HEK293 (cell line): ENCODE results near the gene CTBP2.

Experiments used
- GFI1B ChIP-seq: fragments of 450-650 bp; formaldehyde crosslinking; IDR thresholded peaks from 2 replicates; pipeline ENCODE4 v1.5.1; 2016; ENCODE audit warnings: missing biosample characterization, missing genetic modification characterization
- KLF16 ChIP-seq: fragments of 450-650 bp; formaldehyde crosslinking; IDR thresholded peaks from 2 replicates; pipeline ENCODE4 v1.5.1; 2017; ENCODE audit warnings: missing biosample characterization, missing genetic modification characterization
- TCF7L2 ChIP-seq: IDR thresholded peaks from 2 replicates; pipeline ENCODE4 v1.6.1; 2011; ENCODE audit warnings: low read depth, mild to moderate bottlenecking, inconsistent platforms, low read length, moderate library complexity, borderline replicate concordance
- WT1 ChIP-seq: fragments of 450-650 bp; formaldehyde crosslinking; IDR thresholded peaks from 2 replicates; pipeline ENCODE4 v1.5.1; 2016; ENCODE audit warnings: missing biosample characterization, missing genetic modification characterization
- ZNF266 ChIP-seq: fragments of 450-650 bp; formaldehyde crosslinking; IDR thresholded peaks from 2 replicates; pipeline ENCODE4 v1.5.1; 2016; ENCODE audit warnings: missing biosample characterization, missing genetic modification characterization, low read depth
- ZNF549 ChIP-seq: fragments of 450-650 bp; IDR thresholded peaks from 2 replicates; pipeline ENCODE4 v1.5.1; 2018; ENCODE audit warnings: missing biosample characterization, missing genetic modification characterization, mild to moderate bottlenecking, inconsistent platforms, moderate library complexity
- ZNF600 ChIP-seq: fragments of 450-650 bp; formaldehyde crosslinking; IDR thresholded peaks from 2 replicates; pipeline ENCODE4 v1.5.1; 2016; ENCODE audit warnings: missing biosample characterization, missing genetic modification characterization
- ZNF670 ChIP-seq: fragments of 450-650 bp; formaldehyde crosslinking; IDR thresholded peaks from 2 replicates; pipeline ENCODE4 v1.5.1; 2016; ENCODE audit warnings: missing biosample characterization, missing genetic modification characterization, low read depth
- ZNF76 ChIP-seq: fragments of 450-650 bp; formaldehyde crosslinking; IDR thresholded peaks from 2 replicates; pipeline ENCODE4; 2016; ENCODE audit warnings: low read depth, missing biosample characterization, missing genetic modification characterization, borderline replicate concordance
- TF ChIP-seq, protein P1 (sequence below): sonication (generic); formaldehyde crosslinking; IDR thresholded peaks from 2 replicates; pipeline ENCODE4 v1.8.1; 2022; ENCODE audit warnings: mild to moderate bottlenecking, moderate library complexity, missing genetic modification reagents
- TF ChIP-seq, protein P2 (sequence below): fragments of 450-650 bp; formaldehyde crosslinking; IDR thresholded peaks from 2 replicates; pipeline ENCODE4 v1.5.1; 2016; ENCODE audit warnings: missing biosample characterization, missing genetic modification characterization
- TF ChIP-seq, protein P3 (sequence below): fragments of 450-650 bp; formaldehyde crosslinking; optimal IDR thresholded peaks from 2 replicates; pipeline ENCODE3; 2016; ENCODE audit warnings: missing biosample characterization, mild to moderate bottlenecking, missing genetic modification characterization

DNA sequence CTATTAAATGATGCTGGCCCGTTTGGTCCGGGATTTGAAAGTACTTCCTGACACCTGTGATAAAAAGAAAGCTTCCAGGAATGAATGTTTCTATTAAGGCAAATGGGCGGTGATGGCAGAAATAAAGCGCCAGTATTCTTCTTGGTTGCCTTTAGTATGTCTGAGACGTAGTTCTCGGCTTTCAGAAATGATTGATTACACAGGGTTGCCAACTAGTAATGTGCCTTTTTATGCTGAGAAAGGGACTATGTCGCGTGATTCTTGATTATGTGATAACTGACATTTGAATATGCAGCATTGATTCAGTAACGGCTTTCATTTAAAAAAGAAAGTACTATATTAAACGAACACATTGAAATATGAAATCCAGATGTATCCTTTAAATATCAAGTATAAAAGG is 204.5 kb downstream of the CTBP2 start:
- TF ChIP-seq ZNF670 (tag by site-specific recombination), result no peak
- TF ChIP-seq ZNF266 (tag by site-specific recombination), result no peak
- TF ChIP-seq, protein P1, sequence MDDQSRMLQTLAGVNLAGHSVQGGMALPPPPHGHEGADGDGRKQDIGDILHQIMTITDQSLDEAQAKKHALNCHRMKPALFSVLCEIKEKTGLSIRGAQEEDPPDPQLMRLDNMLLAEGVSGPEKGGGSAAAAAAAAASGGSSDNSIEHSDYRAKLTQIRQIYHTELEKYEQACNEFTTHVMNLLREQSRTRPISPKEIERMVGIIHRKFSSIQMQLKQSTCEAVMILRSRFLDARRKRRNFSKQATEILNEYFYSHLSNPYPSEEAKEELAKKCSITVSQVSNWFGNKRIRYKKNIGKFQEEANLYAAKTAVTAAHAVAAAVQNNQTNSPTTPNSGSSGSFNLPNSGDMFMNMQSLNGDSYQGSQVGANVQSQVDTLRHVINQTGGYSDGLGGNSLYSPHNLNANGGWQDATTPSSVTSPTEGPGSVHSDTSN (CRISPR knock-in tag), result no peak
- TF ChIP-seq ZNF76 (tag by site-specific recombination), result no peak
- TF ChIP-seq, protein P2, sequence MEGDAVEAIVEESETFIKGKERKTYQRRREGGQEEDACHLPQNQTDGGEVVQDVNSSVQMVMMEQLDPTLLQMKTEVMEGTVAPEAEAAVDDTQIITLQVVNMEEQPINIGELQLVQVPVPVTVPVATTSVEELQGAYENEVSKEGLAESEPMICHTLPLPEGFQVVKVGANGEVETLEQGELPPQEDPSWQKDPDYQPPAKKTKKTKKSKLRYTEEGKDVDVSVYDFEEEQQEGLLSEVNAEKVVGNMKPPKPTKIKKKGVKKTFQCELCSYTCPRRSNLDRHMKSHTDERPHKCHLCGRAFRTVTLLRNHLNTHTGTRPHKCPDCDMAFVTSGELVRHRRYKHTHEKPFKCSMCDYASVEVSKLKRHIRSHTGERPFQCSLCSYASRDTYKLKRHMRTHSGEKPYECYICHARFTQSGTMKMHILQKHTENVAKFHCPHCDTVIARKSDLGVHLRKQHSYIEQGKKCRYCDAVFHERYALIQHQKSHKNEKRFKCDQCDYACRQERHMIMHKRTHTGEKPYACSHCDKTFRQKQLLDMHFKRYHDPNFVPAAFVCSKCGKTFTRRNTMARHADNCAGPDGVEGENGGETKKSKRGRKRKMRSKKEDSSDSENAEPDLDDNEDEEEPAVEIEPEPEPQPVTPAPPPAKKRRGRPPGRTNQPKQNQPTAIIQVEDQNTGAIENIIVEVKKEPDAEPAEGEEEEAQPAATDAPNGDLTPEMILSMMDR (tag by site-specific recombination), result no peak
- TF ChIP-seq, protein P3, sequence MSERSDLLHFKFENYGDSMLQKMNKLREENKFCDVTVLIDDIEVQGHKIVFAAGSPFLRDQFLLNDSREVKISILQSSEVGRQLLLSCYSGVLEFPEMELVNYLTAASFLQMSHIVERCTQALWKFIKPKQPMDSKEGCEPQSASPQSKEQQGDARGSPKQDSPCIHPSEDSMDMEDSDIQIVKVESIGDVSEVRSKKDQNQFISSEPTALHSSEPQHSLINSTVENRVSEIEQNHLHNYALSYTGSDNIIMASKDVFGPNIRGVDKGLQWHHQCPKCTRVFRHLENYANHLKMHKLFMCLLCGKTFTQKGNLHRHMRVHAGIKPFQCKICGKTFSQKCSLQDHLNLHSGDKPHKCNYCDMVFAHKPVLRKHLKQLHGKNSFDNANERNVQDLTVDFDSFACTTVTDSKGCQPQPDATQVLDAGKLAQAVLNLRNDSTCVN (tag by site-specific recombination), result no peak
- TF ChIP-seq ZNF600 (tag by site-specific recombination), result no peak
- TF ChIP-seq KLF16 (tag by site-specific recombination), result no peak
- TF ChIP-seq WT1 (tag by site-specific recombination), result no peak
- TF ChIP-seq GFI1B (tag by site-specific recombination), result no peak
- TF ChIP-seq TCF7L2, result no peak
- TF ChIP-seq ZNF549 (tag by site-specific recombination), result no peak
